ENCODE data around the gene UBA6. TPM values are rescaled to one million over a fixed set of nuclear protein-coding genes. Genes with fewer than 3 reads are reported as not detected.

UBA6 gene
- total RNA-seq, 1 experiment from 2014 or later: 81.5 TPM

DNA sequence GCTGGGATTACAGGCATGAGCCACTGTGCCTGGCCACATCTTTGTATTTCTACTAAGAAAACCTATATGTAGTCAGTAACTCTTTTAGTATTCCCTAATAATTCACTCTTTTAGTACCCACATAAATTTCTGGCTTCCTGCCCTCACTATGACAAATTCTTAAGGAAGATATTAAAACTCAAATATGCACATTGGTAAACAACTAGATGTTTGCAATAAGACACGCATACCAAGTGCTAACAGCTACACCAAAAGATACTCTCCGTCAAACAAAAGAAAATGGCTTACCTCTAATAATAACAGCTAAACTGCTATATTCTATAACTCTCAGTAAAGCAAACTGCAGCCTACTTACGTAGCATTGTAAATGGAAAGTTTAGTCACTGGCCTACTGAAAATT, 6.3 kb downstream of the UBA6 start:
- Mint-ChIP-seq H3K27ac (no peak overlapping the region), H3K27me3 (ENCODE audit: low read depth) (no peaks in the 10 kb centered on the region), H3K36me3 (peaks cover 15% of the 10 kb centered on the region), H3K4me1 (peaks cover 9% of the 10 kb centered on the region; the same call in 1 of the 2 replicates), H3K4me3 (no peak overlapping the region), H3K9me3 (no peaks in the 10 kb centered on the region)
- ATAC-seq (no peak), DNase-seq (ENCODE audit: low spot score) (no peak)
- CTCF ChIA-PET: no interaction called here
- POLR2A ChIA-PET: no interaction called here
- TF ChIP-seq, protein P1, sequence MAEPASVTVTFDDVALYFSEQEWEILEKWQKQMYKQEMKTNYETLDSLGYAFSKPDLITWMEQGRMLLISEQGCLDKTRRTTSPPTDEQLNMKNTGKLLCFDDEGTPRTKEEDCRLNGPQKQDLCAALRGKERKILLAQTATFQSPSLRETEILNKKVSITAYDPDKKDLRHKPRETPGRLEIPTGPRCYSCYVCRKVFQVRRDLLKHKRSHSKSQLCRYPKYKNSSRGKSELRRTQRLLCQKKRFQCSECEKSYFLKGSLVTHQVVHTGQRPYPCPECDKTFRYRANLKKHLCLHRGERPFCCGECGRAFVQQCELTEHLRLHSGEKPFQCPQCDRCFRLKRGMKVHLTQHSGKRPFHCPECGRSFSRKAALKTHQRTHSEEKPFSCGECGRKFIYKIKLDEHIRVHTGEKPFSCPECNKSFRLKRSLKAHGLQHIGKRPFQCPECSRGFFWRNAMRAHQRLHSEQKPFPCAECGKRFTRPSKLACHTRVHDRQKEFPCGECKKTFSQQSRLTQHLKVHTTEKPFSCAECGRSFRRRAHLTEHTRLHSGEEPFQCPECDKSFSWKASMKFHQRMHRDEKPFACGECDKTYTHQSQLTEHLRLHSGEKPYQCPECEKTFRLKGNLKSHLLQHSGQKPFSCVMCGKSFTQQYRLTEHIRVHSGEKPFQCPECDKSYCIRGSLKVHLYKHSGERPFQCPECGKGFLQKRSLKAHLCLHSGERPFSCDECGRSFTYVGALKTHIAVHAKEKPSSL (CRISPR knock-in tag; conservative IDR thresholded peaks at IDR 0.05): no peak
- TF ChIP-seq SMAD3 (CRISPR knock-in tag; IDR thresholded peaks at IDR 0.05; ENCODE audit: borderline replicate concordance) (no peak), ZNF423 (CRISPR knock-in tag; IDR thresholded peaks at IDR 0.05) (no peak), ETV6 (CRISPR knock-in tag; IDR thresholded peaks at IDR 0.05) (no peak)
- TF ChIP-seq, protein P2, sequence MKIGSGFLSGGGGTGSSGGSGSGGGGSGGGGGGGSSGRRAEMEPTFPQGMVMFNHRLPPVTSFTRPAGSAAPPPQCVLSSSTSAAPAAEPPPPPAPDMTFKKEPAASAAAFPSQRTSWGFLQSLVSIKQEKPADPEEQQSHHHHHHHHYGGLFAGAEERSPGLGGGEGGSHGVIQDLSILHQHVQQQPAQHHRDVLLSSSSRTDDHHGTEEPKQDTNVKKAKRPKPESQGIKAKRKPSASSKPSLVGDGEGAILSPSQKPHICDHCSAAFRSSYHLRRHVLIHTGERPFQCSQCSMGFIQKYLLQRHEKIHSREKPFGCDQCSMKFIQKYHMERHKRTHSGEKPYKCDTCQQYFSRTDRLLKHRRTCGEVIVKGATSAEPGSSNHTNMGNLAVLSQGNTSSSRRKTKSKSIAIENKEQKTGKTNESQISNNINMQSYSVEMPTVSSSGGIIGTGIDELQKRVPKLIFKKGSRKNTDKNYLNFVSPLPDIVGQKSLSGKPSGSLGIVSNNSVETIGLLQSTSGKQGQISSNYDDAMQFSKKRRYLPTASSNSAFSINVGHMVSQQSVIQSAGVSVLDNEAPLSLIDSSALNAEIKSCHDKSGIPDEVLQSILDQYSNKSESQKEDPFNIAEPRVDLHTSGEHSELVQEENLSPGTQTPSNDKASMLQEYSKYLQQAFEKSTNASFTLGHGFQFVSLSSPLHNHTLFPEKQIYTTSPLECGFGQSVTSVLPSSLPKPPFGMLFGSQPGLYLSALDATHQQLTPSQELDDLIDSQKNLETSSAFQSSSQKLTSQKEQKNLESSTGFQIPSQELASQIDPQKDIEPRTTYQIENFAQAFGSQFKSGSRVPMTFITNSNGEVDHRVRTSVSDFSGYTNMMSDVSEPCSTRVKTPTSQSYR (CRISPR knock-in tag; IDR thresholded peaks at IDR 0.05): no peak
- TF ChIP-seq, protein P3, sequence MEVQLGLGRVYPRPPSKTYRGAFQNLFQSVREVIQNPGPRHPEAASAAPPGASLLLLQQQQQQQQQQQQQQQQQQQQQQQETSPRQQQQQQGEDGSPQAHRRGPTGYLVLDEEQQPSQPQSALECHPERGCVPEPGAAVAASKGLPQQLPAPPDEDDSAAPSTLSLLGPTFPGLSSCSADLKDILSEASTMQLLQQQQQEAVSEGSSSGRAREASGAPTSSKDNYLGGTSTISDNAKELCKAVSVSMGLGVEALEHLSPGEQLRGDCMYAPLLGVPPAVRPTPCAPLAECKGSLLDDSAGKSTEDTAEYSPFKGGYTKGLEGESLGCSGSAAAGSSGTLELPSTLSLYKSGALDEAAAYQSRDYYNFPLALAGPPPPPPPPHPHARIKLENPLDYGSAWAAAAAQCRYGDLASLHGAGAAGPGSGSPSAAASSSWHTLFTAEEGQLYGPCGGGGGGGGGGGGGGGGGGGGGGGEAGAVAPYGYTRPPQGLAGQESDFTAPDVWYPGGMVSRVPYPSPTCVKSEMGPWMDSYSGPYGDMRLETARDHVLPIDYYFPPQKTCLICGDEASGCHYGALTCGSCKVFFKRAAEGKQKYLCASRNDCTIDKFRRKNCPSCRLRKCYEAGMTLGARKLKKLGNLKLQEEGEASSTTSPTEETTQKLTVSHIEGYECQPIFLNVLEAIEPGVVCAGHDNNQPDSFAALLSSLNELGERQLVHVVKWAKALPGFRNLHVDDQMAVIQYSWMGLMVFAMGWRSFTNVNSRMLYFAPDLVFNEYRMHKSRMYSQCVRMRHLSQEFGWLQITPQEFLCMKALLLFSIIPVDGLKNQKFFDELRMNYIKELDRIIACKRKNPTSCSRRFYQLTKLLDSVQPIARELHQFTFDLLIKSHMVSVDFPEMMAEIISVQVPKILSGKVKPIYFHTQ (CRISPR knock-in tag; IDR thresholded peaks at IDR 0.05): no peak

DNA sequence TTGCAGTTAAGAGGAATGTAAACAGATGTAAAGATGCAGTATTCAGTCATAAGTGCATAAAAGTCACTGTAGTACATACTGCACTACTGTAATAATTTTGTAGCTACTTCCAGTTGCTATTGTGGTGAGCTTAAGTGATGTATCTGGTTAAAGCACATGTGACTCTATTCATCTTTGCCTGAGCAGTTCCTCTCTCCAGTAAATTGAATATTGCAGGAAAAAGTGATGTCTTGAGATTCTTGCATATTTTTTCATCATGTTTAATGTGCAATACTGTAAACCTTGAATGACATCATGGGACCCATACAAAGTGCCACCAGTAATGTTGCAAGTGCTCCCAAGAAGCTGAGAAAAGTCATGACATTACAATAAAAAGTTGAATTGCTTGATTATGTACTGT, 9.6 kb downstream of the UBA6 start:
- Mint-ChIP-seq H3K4me3 (no peak overlapping the region), H3K27ac (no peak overlapping the region), H3K36me3 (peaks cover 17% of the 10 kb centered on the region), H3K4me1 (peaks cover 3% of the 10 kb centered on the region; the same call in 1 of the 2 replicates), H3K9me3 (no peaks in the 10 kb centered on the region), H3K27me3 (ENCODE audit: low read depth) (no peaks in the 10 kb centered on the region)
- ChIA-PET CTCF (no interaction called here), POLR2A (interaction anchor here (0.6 to 0.9 kb wide), 4 partner anchors 8 to 476 kb away, joined by 3 read pairs; no protein-coding TSS in a partner anchor)
- DNase-seq (ENCODE audit: low spot score) (no peak), ATAC-seq (no peak)
- TF ChIP-seq CBFB (CRISPR knock-in tag; IDR thresholded peaks at IDR 0.05; ENCODE audit: low read depth): no peak
- TF ChIP-seq GABPB1 (CRISPR knock-in tag; IDR thresholded peaks at IDR 0.05): no peak
- TF ChIP-seq ZNF232 (CRISPR knock-in tag; IDR thresholded peaks at IDR 0.05): no peak
- TF ChIP-seq ETV6 (CRISPR knock-in tag; IDR thresholded peaks at IDR 0.05): no peak
- no peak for TF ChIP-seq ZBTB43 (CRISPR knock-in tag; IDR thresholded peaks at IDR 0.05)
- no peak for TF ChIP-seq ZMAT4 (CRISPR knock-in tag; IDR thresholded peaks at IDR 0.05)
- TF ChIP-seq TCF7 (CRISPR knock-in tag; IDR thresholded peaks at IDR 0.05; ENCODE audit: low read depth): no peak

- Mint-ChIP-seq H3K4me3 (no peak overlapping the region), H3K4me1 (peaks cover 3% of the 10 kb centered on the region; the same call in 1 of the 2 replicates), H3K9me3 (no peaks in the 10 kb centered on the region), H3K27ac (peak overlapping the region; percentile 72; the same call in 1 of the 2 replicates), H3K27me3 (ENCODE audit: low read depth) (no peaks in the 10 kb centered on the region), H3K36me3 (peaks cover 4% of the 10 kb centered on the region)
- DNase-seq (ENCODE audit: low spot score) (no peak), ATAC-seq (no peak)
- ChIA-PET CTCF (no interaction called here), POLR2A (no interaction called here)
- TF ChIP-seq, protein P3 (CRISPR knock-in tag; IDR thresholded peaks at IDR 0.05): no peak
- TF ChIP-seq ATF1 (CRISPR knock-in tag; IDR thresholded peaks at IDR 0.05): no peak
- no peak for TF ChIP-seq TEAD4 (CRISPR knock-in tag; IDR thresholded peaks at IDR 0.05)
- TF ChIP-seq CREB1 (CRISPR knock-in tag; IDR thresholded peaks at IDR 0.05): no peak
- TF ChIP-seq CBFB (CRISPR knock-in tag; IDR thresholded peaks at IDR 0.05; ENCODE audit: low read depth): no peak
- no peak for TF ChIP-seq ZNF138 (CRISPR knock-in tag; conservative IDR thresholded peaks at IDR 0.05)
- TF ChIP-seq NR2C2 (CRISPR knock-in tag; IDR thresholded peaks at IDR 0.05): no peak
- no peak for TF ChIP-seq ZNF396 (CRISPR knock-in tag; IDR thresholded peaks at IDR 0.05; ENCODE audit: borderline replicate concordance)
- no peak for TF ChIP-seq NFATC4 (CRISPR knock-in tag; IDR thresholded peaks at IDR 0.05)
- TF ChIP-seq JUN (CRISPR knock-in tag; IDR thresholded peaks at IDR 0.05): no peak
- no peak for TF ChIP-seq ZNF121 (CRISPR knock-in tag; IDR thresholded peaks at IDR 0.05)
Measured at GRCh38 chr4:67687636-67688035, 13.3 kb downstream of the UBA6 start.
